Left ventricle myocardium inferior (tissue), 1 donor: ENCODE measurements around the gene ELMO1. TPM values are rescaled to one million over a fixed set of nuclear protein-coding genes. Genes with fewer than 3 reads are reported as not detected.

Experiments used
- DNase-seq: peaks from one replicate; pipeline ENCODE4 v3.0.0-alpha.2; 2020
- H3K27ac ChIP-seq: fragments of 200-600 bp; replicated peaks from 2 replicates; pipeline ENCODE4 v1.8.0; 2021
- H3K27me3 ChIP-seq: fragments of 200-600 bp; 2 replicates; pipeline ENCODE4 v1.8.0; 2021; ENCODE audit warnings: low read depth
- H3K36me3 ChIP-seq: fragments of 200-600 bp; 2 replicates; pipeline ENCODE4 v1.8.0; 2021
- H3K4me1 ChIP-seq: fragments of 200-600 bp; 2 replicates; pipeline ENCODE4 v1.8.0; 2021
- H3K4me3 ChIP-seq: fragments of 200-600 bp; 2 replicates; pipeline ENCODE4 v1.8.0; 2021; ENCODE audit warnings: mild to moderate bottlenecking, moderate library complexity
- H3K9me3 ChIP-seq: fragments of 200-600 bp; replicated peaks from 2 replicates; pipeline ENCODE4 v1.8.0; 2021
- CTCF ChIP-seq: fragments of 200-600 bp; IDR thresholded peaks from 2 replicates; pipeline ENCODE4 v1.8.0; 2021; ENCODE audit warnings: antibody characterized with exemption, mild to moderate bottlenecking, borderline replicate concordance
- intact Hi-C: fragments of 100-400 bp; cut with micrococcal nuclease; formaldehyde crosslinking; loops from one replicate; pipeline ENCODE4 v1.11.0; 2022
- total RNA-seq: library from RNA; stranded (reverse); fragmentation: NEBNext Ultra II Directional; extraction: Animal tissue kit (Norgen Biotek cat#: 25700); gene quantifications from one replicate; pipeline ENCODE4 v1.2.1, GENCODE V29; 2021
- donor health status: DM: no; HTN: yes; CAD: no; lungs with severe emphysema.

The ELMO1 gene
- total RNA-seq, 1 donor from 2014 or later: 10.0 TPM

- no peak for TF ChIP-seq CTCF
- Histone ChIP-seq H3K9me3 (peaks cover 8% of the 10 kb centered on the region), H3K36me3 (no peaks in the 10 kb centered on the region), H3K4me3 (no peak overlapping the region), H3K4me1 (peaks cover 23% of the 10 kb centered on the region), H3K27ac (no peak overlapping the region), H3K27me3 (no peaks in the 10 kb centered on the region)
- intact Hi-C loops: no loop called here
- no peak for DNase-seq
These were observed 429.7 kb downstream of the ELMO1 start for GRCh38 chr7:37018954-37019353.

GRCh38 chr7:37016064-37016878 lies 432.4 kb downstream of the ELMO1 start:
- no peaks in the 10 kb centered on the region for H3K27me3 ChIP-seq
- H3K4me3 ChIP-seq: no peak overlapping the region
- TF ChIP-seq CTCF: no peak
- peaks cover 18% of the 10 kb centered on the region for H3K4me1 ChIP-seq
- DNase-seq: no peak
- peaks cover 8% of the 10 kb centered on the region for H3K9me3 ChIP-seq
- intact Hi-C loops: no loop called here
- peaks cover 6% of the 10 kb centered on the region for H3K36me3 ChIP-seq
- no peak overlapping the region for H3K27ac ChIP-seq

- TF ChIP-seq CTCF: no peak
- H3K4me1 ChIP-seq: peaks cover 11% of the 10 kb centered on the region
- H3K27ac ChIP-seq: no peak overlapping the region
- H3K4me3 ChIP-seq: no peak overlapping the region
- intact Hi-C loops: no loop called here
- no peak for DNase-seq
- peaks cover 8% of the 10 kb centered on the region for H3K9me3 ChIP-seq
- H3K36me3 ChIP-seq: peaks cover 11% of the 10 kb centered on the region
- H3K27me3 ChIP-seq: no peaks in the 10 kb centered on the region
These were observed 433.2 kb downstream of the ELMO1 start for GRCh38 chr7:37015353-37016034.

GRCh38 chr7:37013771-37014170 lies 434.9 kb downstream of the ELMO1 start:
- TF ChIP-seq CTCF: no peak
- no peak overlapping the region for H3K27ac ChIP-seq
- no peaks in the 10 kb centered on the region for H3K27me3 ChIP-seq
- intact Hi-C loops: no loop called here
- DNase-seq: no peak
- peaks cover 11% of the 10 kb centered on the region for H3K36me3 ChIP-seq
- H3K4me1 ChIP-seq: no peaks in the 10 kb centered on the region
- peaks cover 8% of the 10 kb centered on the region for H3K9me3 ChIP-seq
- H3K4me3 ChIP-seq: no peak overlapping the region

GRCh38 chr7:37011151-37011890 lies 437.3 kb downstream of the ELMO1 start:
- intact Hi-C loops: no loop called here
- Histone ChIP-seq H3K27ac (no peak overlapping the region), H3K4me3 (no peak overlapping the region), H3K27me3 (no peaks in the 10 kb centered on the region), H3K36me3 (peaks cover 11% of the 10 kb centered on the region), H3K9me3 (no peaks in the 10 kb centered on the region), H3K4me1 (no peaks in the 10 kb centered on the region)
- no peak for DNase-seq
- TF ChIP-seq CTCF: no peak
